ENCODE results near the gene OMP.

Gene OMP

GRCh38 chr11:77069336-77069968 lies 33.2 kb upstream of the OMP start:
- DNase-seq (ENCODE audit: low read depth): no peak
- no peak for TF ChIP-seq CTCF (IDR thresholded peaks at IDR 0.05; ENCODE audit: insufficient read depth, low read depth, low read length, missing control alignments)
- no peak overlapping the region for H3K4me3 ChIP-seq (ENCODE audit: low read length)

- no peak for DNase-seq (ENCODE audit: low read depth)
- H3K4me3 ChIP-seq (ENCODE audit: low read length): no peak overlapping the region
- no peak for TF ChIP-seq CTCF (IDR thresholded peaks at IDR 0.05; ENCODE audit: insufficient read depth, low read depth, low read length, missing control alignments)
These were observed 32.6 kb upstream of the OMP start for GRCh38 chr11:77069969-77070582.

- H3K4me3 ChIP-seq (ENCODE audit: low read length): no peak overlapping the region
- DNase-seq (ENCODE audit: low read depth): no peak
- TF ChIP-seq CTCF (IDR thresholded peaks at IDR 0.05; ENCODE audit: insufficient read depth, low read depth, low read length, missing control alignments): no peak
These were observed 31.6 kb upstream of the OMP start for GRCh38 chr11:77071077-77071476.

GRCh38 chr11:77071671-77072605 lies 30.7 kb upstream of the OMP start:
- DNase-seq (ENCODE audit: low read depth): no peak

GRCh38 chr11:77072851-77073327 lies 29.8 kb upstream of the OMP start:
- DNase-seq (ENCODE audit: low read depth): no peak
- no peak overlapping the region for H3K4me3 ChIP-seq (ENCODE audit: low read length)
- no peak for TF ChIP-seq CTCF (IDR thresholded peaks at IDR 0.05; ENCODE audit: insufficient read depth, low read depth, low read length, missing control alignments)

More at GRCh38 chr11:77071671-77072605, 30.7 kb upstream of the OMP start:
- no peak for TF ChIP-seq CTCF (IDR thresholded peaks at IDR 0.05; ENCODE audit: insufficient read depth, low read depth, low read length, missing control alignments)
- H3K4me3 ChIP-seq (ENCODE audit: low read length): no peak overlapping the region

GRCh38 chr11:77073328-77074001 lies 29.2 kb upstream of the OMP start:
- no peak overlapping the region for H3K4me3 ChIP-seq (ENCODE audit: low read length)
- peak; percentile 58 for DNase-seq (ENCODE audit: low read depth)
- peak; percentile 24 for TF ChIP-seq CTCF (IDR thresholded peaks at IDR 0.05; ENCODE audit: insufficient read depth, low read depth, low read length, missing control alignments)
